GM18526 (cell line): ENCODE data around the gene PCDHGB5.
"Not testable (repeated sequence)": the region's sequence is repeated elsewhere in the genome, so short reads cannot be mapped to it uniquely, and the experiment has no call there.

Experiments
- POLR2A ChIP-seq: IDR thresholded peaks from 3 replicates; pipeline ENCODE4 v1.6.1; 2011; ENCODE audit not compliant: insufficient read length; ENCODE audit errors: extremely low read depth

The PCDHGB5 gene

GRCh38 chr5:141393267-141393666, 4.5 kb upstream of the PCDHGB5 start:
- TF ChIP-seq POLR2A: no peak

GRCh38 chr5:141398608-141399007, 861 bp downstream of the PCDHGB5 start:
- no peak for TF ChIP-seq POLR2A

GRCh38 chr5:141399555-141400258, 2.0 kb downstream of the PCDHGB5 start:
- no peak for TF ChIP-seq POLR2A

- TF ChIP-seq POLR2A: no peak
Observed at GRCh38 chr5:141402553-141403243, 5.0 kb downstream of the PCDHGB5 start, which contains the start of gene PCDHGA9. Gene PCDHGA9 (plus strand): TSS chr5:141402778. CDS start chr5:141402953, 175 bp downstream.

- no peak for TF ChIP-seq POLR2A
Observed at GRCh38 chr5:141403387-141403786, 5.6 kb downstream of the PCDHGB5 start.

- TF ChIP-seq POLR2A: not testable (repeated sequence)
Observed at GRCh38 chr5:141407790-141408505, 10.2 kb downstream of the PCDHGB5 start, which contains the start of gene PCDHGB6. Gene PCDHGB6 (plus strand): TSS chr5:141408021. CDS start chr5:141408203, 182 bp downstream.

GRCh38 chr5:141409598-141410306, 12.0 kb downstream of the PCDHGB5 start:
- TF ChIP-seq POLR2A: no peak

GRCh38 chr5:141411575-141411974, 13.8 kb downstream of the PCDHGB5 start:
- no peak for TF ChIP-seq POLR2A

- TF ChIP-seq POLR2A: no peak
Observed at GRCh38 chr5:141412854-141413539, 15.2 kb downstream of the PCDHGB5 start, which contains the start of gene PCDHGA10. Gene PCDHGA10 (plus strand): TSS chr5:141412987. CDS start chr5:141413176, 189 bp downstream.

GRCh38 chr5:141413540-141414069, 15.9 kb downstream of the PCDHGB5 start:
- TF ChIP-seq POLR2A: no peak

GRCh38 chr5:141417494-141418172, 19.9 kb downstream of the PCDHGB5 start, which contains the start of gene PCDHGB7:
Gene PCDHGB7 (plus strand): TSS chr5:141417677. CDS start chr5:141417860, 183 bp downstream.
- not testable (repeated sequence) for TF ChIP-seq POLR2A

- TF ChIP-seq POLR2A: no peak
Observed at GRCh38 chr5:141419074-141419880, 21.5 kb downstream of the PCDHGB5 start.
